GM23338 (cell line): ENCODE results near the gene CPSF4L.

ENCODE experiments used
- CTCF ChIP-seq, 2 experiments: fragments of 200-600 bp in 1 of 2; sonication (generic) in 1 of 2; conservative IDR thresholded peaks; 2 replicates each; pipeline versions ENCODE4 v1.5.1 to v1.6.1; 2016 to 2017; ENCODE audit warnings: antibody characterized with exemption in 2 of 2, low read depth in 2 of 2, mild to moderate bottlenecking in 2 of 2, moderate library complexity in 1 of 2
- ETS1 ChIP-seq: IDR thresholded peaks from 2 replicates; pipeline ENCODE4 v1.6.1; 2016; ENCODE audit warnings: antibody characterized with exemption
- EZH2phosphoT487 ChIP-seq: fragments of 200-600 bp; sonication (generic); IDR thresholded peaks from one replicate; pipeline ENCODE4 v1.8.1; 2018; ENCODE audit warnings: antibody characterized with exemption; ENCODE audit not compliant: unreplicated experiment
- POLR2AphosphoS5 ChIP-seq: IDR thresholded peaks from 2 replicates; pipeline ENCODE4 v1.6.1; 2016; ENCODE audit warnings: antibody characterized with exemption, low read depth
- STAT1 ChIP-seq: IDR thresholded peaks from one replicate; pipeline ENCODE4 v1.6.1; 2016; ENCODE audit warnings: antibody characterized with exemption; ENCODE audit not compliant: unreplicated experiment
- ZNF114 ChIP-seq: fragments of 250-450 bp; sonication (Bioruptor Pico); IDR thresholded peaks from 2 replicates; pipeline ENCODE4 v1.5.0; 2020; ENCODE audit warnings: mild to moderate bottlenecking, moderate library complexity

- TF ChIP-seq CTCF (conservative IDR thresholded peaks at IDR 0.05; ENCODE audit: low read depth in 2 of 2), result no peak
- no peak for TF ChIP-seq POLR2AphosphoS5
- no peak for TF ChIP-seq ETS1
- no peak for TF ChIP-seq STAT1
- no peak for TF ChIP-seq ZNF114 (CRISPR knock-in tag)
- TF ChIP-seq EZH2phosphoT487, result no peak
Measured at GRCh38 chr17:73301369-73301768, 39.7 kb upstream of the CPSF4L start.
